ENCODE data around the gene HOXB4.

HOXB4 gene

GRCh38 chr17:48584223-48584741, 6.1 kb upstream of the HOXB4 start:
- H3K4me3 ChIP-seq (ENCODE audit: low read depth in 1 of 2, low read length in 2 of 2), result peak overlapping the region; percentile 27 to 79
- H3K36me3 ChIP-seq (ENCODE audit: control insufficient read depth in 1 of 2, insufficient read depth in 2 of 2, low read length in 2 of 2), result no peaks in the 10 kb centered on the region
- peak overlapping the region; percentile 84 for H3K27ac ChIP-seq (ENCODE audit: low read length)
- no peaks in the 10 kb centered on the region for H3K9me3 ChIP-seq (ENCODE audit: control insufficient read depth in 1 of 2, low read length in 2 of 2)
- H3K4me1 ChIP-seq (ENCODE audit: control insufficient read depth in 1 of 2, insufficient read depth in 2 of 2, low read length in 2 of 2), result peaks cover 10 to 36% of the 10 kb centered on the region in 2 donors
- H3K27me3 ChIP-seq (ENCODE audit: low read depth, low read length), result peaks cover 26% of the 10 kb centered on the region

DNA sequence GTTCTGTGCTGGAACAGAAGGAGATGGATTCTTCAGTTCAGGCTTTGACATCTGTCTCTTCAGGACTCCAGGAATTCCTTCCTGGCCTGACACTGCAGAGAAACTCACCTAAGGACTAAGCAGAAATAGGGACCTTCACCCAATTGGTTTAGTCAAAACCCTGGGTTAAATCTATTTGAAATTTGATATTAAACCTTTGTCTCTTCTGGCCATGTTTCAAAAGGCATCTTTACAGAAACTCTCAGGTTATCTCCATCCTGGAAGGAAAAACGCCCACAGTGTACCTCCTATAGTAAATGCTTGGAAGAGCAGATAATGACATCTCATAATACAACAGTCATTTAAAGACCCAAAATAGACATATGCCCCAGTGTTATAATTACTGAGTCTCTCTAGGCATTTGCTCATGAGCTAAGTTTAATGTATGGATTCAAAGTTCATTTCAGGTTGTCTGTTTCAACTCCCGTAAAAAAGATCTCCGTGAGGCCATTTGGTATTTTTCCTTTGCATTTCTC, 5.6 kb upstream of the HOXB4 start:
- no peaks in the 10 kb centered on the region for H3K9me3 ChIP-seq (ENCODE audit: control insufficient read depth in 1 of 2, low read length in 2 of 2)
- H3K27ac ChIP-seq (ENCODE audit: low read length), result peak overlapping the region; percentile 84
- peak overlapping the region; percentile 27 to 79 for H3K4me3 ChIP-seq (ENCODE audit: low read depth in 1 of 2, low read length in 2 of 2)
- peaks cover 10 to 36% of the 10 kb centered on the region in 2 donors for H3K4me1 ChIP-seq (ENCODE audit: control insufficient read depth in 1 of 2, insufficient read depth in 2 of 2, low read length in 2 of 2)
- peaks cover 26% of the 10 kb centered on the region for H3K27me3 ChIP-seq (ENCODE audit: low read depth, low read length)
- no peaks in the 10 kb centered on the region for H3K36me3 ChIP-seq (ENCODE audit: control insufficient read depth in 1 of 2, insufficient read depth in 2 of 2, low read length in 2 of 2)

DNA sequence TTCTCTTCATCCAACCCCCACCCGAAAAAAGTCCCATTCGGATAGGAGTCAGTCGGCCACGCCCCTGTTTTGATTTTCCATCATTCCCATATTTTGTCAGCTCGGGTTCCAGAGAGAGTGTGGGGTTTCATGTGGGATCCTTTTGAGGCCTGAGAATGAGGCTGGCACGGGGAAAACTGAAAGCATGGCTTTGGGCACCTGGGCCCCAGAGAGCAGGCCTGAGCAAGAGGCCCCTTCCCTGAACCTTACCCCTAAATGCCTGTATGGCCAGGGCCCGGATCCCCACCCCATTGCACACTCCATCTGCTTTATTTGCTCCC, 4.6 kb upstream of the HOXB4 start:
- H3K4me3 ChIP-seq (ENCODE audit: low read depth in 1 of 2, low read length in 2 of 2), result peak overlapping the region; percentile 60 to 76
- no peaks in the 10 kb centered on the region for H3K9me3 ChIP-seq (ENCODE audit: control insufficient read depth in 1 of 2, low read length in 2 of 2)
- H3K27me3 ChIP-seq (ENCODE audit: low read depth, low read length), result peaks cover 26% of the 10 kb centered on the region
- H3K4me1 ChIP-seq (ENCODE audit: control insufficient read depth in 1 of 2, insufficient read depth in 2 of 2, low read length in 2 of 2), result peaks cover 10 to 27% of the 10 kb centered on the region in 2 donors
- no peaks in the 10 kb centered on the region for H3K36me3 ChIP-seq (ENCODE audit: control insufficient read depth in 1 of 2, insufficient read depth in 2 of 2, low read length in 2 of 2)
- peak overlapping the region; percentile 84 for H3K27ac ChIP-seq (ENCODE audit: low read length)

DNA sequence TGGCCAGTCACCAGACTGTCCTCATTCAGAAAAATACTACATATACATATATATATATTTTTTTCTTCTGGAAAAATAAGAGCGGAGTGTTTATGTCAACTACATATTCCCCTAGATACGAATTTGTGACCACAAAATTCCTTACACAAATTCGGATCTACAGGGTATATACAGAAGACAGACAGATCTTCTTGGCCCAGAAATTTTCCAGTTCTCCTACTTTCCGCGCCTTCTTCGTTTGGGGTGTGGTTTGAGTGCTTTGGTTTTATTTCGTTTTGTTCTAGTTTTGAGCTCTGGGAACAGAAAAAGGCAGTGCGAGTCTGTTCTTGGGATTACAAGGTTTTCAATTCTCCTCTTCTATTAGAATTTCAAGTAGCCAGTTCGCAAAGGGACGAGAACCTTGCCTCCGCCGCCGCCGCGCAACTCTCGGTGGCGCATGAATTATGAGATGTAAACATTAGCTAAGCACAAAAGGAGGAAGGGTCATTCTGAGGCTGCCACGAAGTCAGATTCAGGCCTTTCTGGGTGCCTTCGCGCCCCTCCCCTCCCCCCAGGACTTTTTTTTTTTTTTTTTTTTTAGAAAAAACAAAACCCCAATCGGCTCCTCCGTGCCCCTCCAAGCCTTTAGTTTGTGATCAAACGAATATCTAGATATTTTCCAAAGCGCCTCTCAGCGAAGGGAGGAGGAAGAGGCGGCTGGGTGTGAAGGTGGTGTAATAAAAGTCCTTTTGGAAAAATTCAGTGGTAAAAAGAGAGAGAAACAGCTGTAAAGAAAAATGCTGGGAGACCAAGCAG, 1.8 kb upstream of the HOXB4 start:
- H3K4me3 ChIP-seq (ENCODE audit: low read depth in 1 of 2, low read length in 2 of 2), result peak overlapping the region; percentile 60 to 76
- peak overlapping the region; percentile 84 for H3K27ac ChIP-seq (ENCODE audit: low read length)
- H3K27me3 ChIP-seq (ENCODE audit: low read depth, low read length), result peaks cover 20% of the 10 kb centered on the region

DNA sequence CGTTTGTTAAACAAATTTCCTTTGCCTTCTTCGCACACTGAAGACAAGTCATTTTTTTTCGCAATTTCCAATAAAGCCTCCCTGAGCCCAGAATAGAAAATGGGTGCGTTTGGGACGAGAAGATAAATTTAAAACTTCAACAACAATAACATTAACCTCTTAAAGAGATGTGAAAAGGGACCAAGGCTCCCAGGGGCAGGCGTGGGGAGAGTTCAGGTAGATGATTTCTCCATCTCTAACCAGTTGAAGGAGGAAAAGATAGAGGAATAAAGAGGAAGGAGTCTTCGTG, 1.3 kb upstream of the HOXB4 start:
- H3K27me3 ChIP-seq (ENCODE audit: low read depth, low read length), result peaks cover 20% of the 10 kb centered on the region
- peaks cover 12 to 34% of the 10 kb centered on the region in 2 donors for H3K4me1 ChIP-seq (ENCODE audit: control insufficient read depth in 1 of 2, insufficient read depth in 2 of 2, low read length in 2 of 2)
- H3K27ac ChIP-seq (ENCODE audit: low read length), result peak overlapping the region; percentile 84
- H3K4me3 ChIP-seq (ENCODE audit: low read depth in 1 of 2, low read length in 2 of 2), result peak overlapping the region; percentile 69 to 72
- H3K9me3 ChIP-seq (ENCODE audit: control insufficient read depth in 1 of 2, low read length in 2 of 2), result no peaks in the 10 kb centered on the region
- H3K36me3 ChIP-seq (ENCODE audit: control insufficient read depth in 1 of 2, insufficient read depth in 2 of 2, low read length in 2 of 2), result no peaks in the 10 kb centered on the region

More for the DNA sequence above, 1.8 kb upstream of the HOXB4 start:
- H3K36me3 ChIP-seq (ENCODE audit: control insufficient read depth in 1 of 2, insufficient read depth in 2 of 2, low read length in 2 of 2), result no peaks in the 10 kb centered on the region
- H3K9me3 ChIP-seq (ENCODE audit: control insufficient read depth in 1 of 2, low read length in 2 of 2), result no peaks in the 10 kb centered on the region
- peaks cover 6 to 28% of the 10 kb centered on the region in 2 donors for H3K4me1 ChIP-seq (ENCODE audit: control insufficient read depth in 1 of 2, insufficient read depth in 2 of 2, low read length in 2 of 2)

GRCh38 chr17:48578616-48579470, 693 bp upstream of the HOXB4 start:
- Histone ChIP-seq H3K36me3 (ENCODE audit: control insufficient read depth in 1 of 2, insufficient read depth in 2 of 2, low read length in 2 of 2) (no peaks in the 10 kb centered on the region), H3K27me3 (ENCODE audit: low read depth, low read length) (peaks cover 20% of the 10 kb centered on the region), H3K27ac (ENCODE audit: low read length) (peak overlapping the region; percentile 84), H3K9me3 (ENCODE audit: control insufficient read depth in 1 of 2, low read length in 2 of 2) (no peaks in the 10 kb centered on the region), H3K4me1 (ENCODE audit: control insufficient read depth in 1 of 2, insufficient read depth in 2 of 2, low read length in 2 of 2) (peaks cover 12 to 33% of the 10 kb centered on the region in 2 donors), H3K4me3 (ENCODE audit: low read depth in 1 of 2, low read length in 2 of 2) (peak overlapping the region; percentile 69 to 72)

GRCh38 chr17:48577330-48577945, 712 bp downstream of the HOXB4 start:
- Histone ChIP-seq H3K4me3 (ENCODE audit: low read depth in 1 of 2, low read length in 2 of 2) (peak overlapping the region; percentile 58 to 72), H3K4me1 (ENCODE audit: control insufficient read depth in 1 of 2, insufficient read depth in 2 of 2, low read length in 2 of 2) (peaks cover 5 to 27% of the 10 kb centered on the region in 2 donors), H3K27me3 (ENCODE audit: low read depth, low read length) (peaks cover 12% of the 10 kb centered on the region), H3K36me3 (ENCODE audit: control insufficient read depth in 1 of 2, insufficient read depth in 2 of 2, low read length in 2 of 2) (no peaks in the 10 kb centered on the region), H3K27ac (ENCODE audit: low read length) (peak overlapping the region; percentile 83), H3K9me3 (ENCODE audit: control insufficient read depth in 1 of 2, low read length in 2 of 2) (no peaks in the 10 kb centered on the region)

- peaks cover 9% of the 10 kb centered on the region for H3K27me3 ChIP-seq (ENCODE audit: low read depth, low read length)
- H3K9me3 ChIP-seq (ENCODE audit: control insufficient read depth in 1 of 2, low read length in 2 of 2), result no peaks in the 10 kb centered on the region
- peak overlapping the region; percentile 83 for H3K27ac ChIP-seq (ENCODE audit: low read length)
- peaks cover 5 to 34% of the 10 kb centered on the region in 2 donors for H3K4me1 ChIP-seq (ENCODE audit: control insufficient read depth in 1 of 2, insufficient read depth in 2 of 2, low read length in 2 of 2)
- no peaks in the 10 kb centered on the region for H3K36me3 ChIP-seq (ENCODE audit: control insufficient read depth in 1 of 2, insufficient read depth in 2 of 2, low read length in 2 of 2)
- peak overlapping the region; percentile 58 to 72 for H3K4me3 ChIP-seq (ENCODE audit: low read depth in 1 of 2, low read length in 2 of 2)
Observed at GRCh38 chr17:48576479-48577309, 1.5 kb downstream of the HOXB4 start.

DNA sequence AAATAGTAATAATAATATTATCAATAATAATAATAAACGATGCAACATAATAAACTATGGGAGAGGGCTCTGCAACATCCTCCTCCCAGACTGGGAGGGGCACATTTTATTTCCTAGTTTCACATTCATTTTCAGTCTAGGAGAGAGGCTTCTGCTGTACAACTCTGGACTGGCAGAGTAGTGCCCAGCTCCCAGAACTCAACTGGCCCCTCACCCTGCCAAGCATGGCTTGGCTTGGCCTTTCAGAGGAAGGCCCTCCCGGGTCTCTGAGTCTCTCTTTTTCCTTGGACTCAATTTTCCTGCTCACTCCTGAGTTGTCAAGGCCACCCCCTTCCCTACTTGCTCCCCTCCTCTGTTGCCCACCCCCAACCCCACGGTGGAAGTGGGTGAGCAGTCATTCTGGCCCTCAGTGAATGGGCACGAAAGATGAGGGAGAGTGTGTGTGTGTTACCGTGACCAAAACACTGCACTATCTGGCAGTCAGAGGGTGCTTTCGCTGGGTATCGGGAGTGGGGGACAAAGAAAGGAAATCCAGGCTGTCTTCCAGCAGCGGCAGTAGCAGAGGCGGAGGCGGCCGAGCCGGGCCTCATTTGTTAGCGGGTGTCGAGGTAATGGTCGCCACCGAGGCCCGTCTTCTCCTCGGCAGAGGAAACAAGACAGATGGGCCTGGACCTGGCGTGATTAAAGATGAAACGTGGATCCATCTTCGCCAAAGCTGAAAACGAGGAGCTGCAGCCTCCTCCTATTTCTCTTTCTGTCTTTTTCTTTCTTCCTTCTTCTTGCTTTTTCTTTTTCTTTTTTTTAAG, 2.3 kb downstream of the HOXB4 start:
- no peaks in the 10 kb centered on the region for H3K36me3 ChIP-seq (ENCODE audit: control insufficient read depth in 1 of 2, insufficient read depth in 2 of 2, low read length in 2 of 2)
- H3K27ac ChIP-seq (ENCODE audit: low read length), result peak overlapping the region; percentile 78
- peaks cover 5 to 34% of the 10 kb centered on the region in 2 donors for H3K4me1 ChIP-seq (ENCODE audit: control insufficient read depth in 1 of 2, insufficient read depth in 2 of 2, low read length in 2 of 2)
- no peaks in the 10 kb centered on the region for H3K9me3 ChIP-seq (ENCODE audit: control insufficient read depth in 1 of 2, low read length in 2 of 2)
- peaks cover 5% of the 10 kb centered on the region for H3K27me3 ChIP-seq (ENCODE audit: low read depth, low read length)
- H3K4me3 ChIP-seq (ENCODE audit: low read depth in 1 of 2, low read length in 2 of 2), result peak overlapping the region; percentile 10 to 72

- Histone ChIP-seq H3K36me3 (ENCODE audit: control insufficient read depth in 1 of 2, insufficient read depth in 2 of 2, low read length in 2 of 2) (no peaks in the 10 kb centered on the region), H3K4me3 (ENCODE audit: low read depth in 1 of 2, low read length in 2 of 2) (peak overlapping the region; percentile 55 to 62), H3K4me1 (ENCODE audit: control insufficient read depth in 1 of 2, insufficient read depth in 2 of 2, low read length in 2 of 2) (peaks cover 5 to 37% of the 10 kb centered on the region in 2 donors), H3K9me3 (ENCODE audit: control insufficient read depth in 1 of 2, low read length in 2 of 2) (no peaks in the 10 kb centered on the region), H3K27me3 (ENCODE audit: low read depth, low read length) (no peaks in the 10 kb centered on the region), H3K27ac (ENCODE audit: low read length) (peak overlapping the region; percentile 90)
Observed at GRCh38 chr17:48575066-48575582, 3.0 kb downstream of the HOXB4 start.
